Endothelial cell (in vitro differentiated cells): ENCODE results near the gene ESPNL. TPM values are rescaled to one million over a fixed set of nuclear protein-coding genes. Genes with fewer than 3 reads are reported as not detected.

ENCODE experiments used
- DNase-seq: peaks from one replicate; pipeline ENCODE4 v3.0.0; 2021; ENCODE audit warnings: low spot score
- H3K27ac Mint-ChIP-seq: one replicate; pipeline ENCODE4 v1.8.0; 2021; ENCODE audit warnings: mixed read lengths, inconsistent platforms; ENCODE audit not compliant: unreplicated experiment
- H3K27me3 Mint-ChIP-seq: one replicate; pipeline ENCODE4 v1.8.0; 2021; ENCODE audit warnings: mild to moderate bottlenecking, moderate library complexity, mixed read lengths, inconsistent platforms; ENCODE audit not compliant: unreplicated experiment
- H3K36me3 Mint-ChIP-seq: one replicate; pipeline ENCODE4 v1.8.0; 2021; ENCODE audit warnings: mild to moderate bottlenecking, low read depth, mixed read lengths, inconsistent platforms; ENCODE audit not compliant: unreplicated experiment
- H3K4me1 Mint-ChIP-seq: one replicate; pipeline ENCODE4 v1.8.0; 2021; ENCODE audit warnings: mild to moderate bottlenecking, mixed read lengths, inconsistent platforms; ENCODE audit not compliant: unreplicated experiment
- H3K4me3 Mint-ChIP-seq: one replicate; pipeline ENCODE4 v1.8.0; 2021; ENCODE audit warnings: mild to moderate bottlenecking, mixed read lengths, inconsistent platforms; ENCODE audit not compliant: unreplicated experiment
- H3K9me3 Mint-ChIP-seq: one replicate; pipeline ENCODE4 v1.8.0; 2021; ENCODE audit warnings: mixed read lengths, inconsistent platforms; ENCODE audit not compliant: unreplicated experiment
- total RNA-seq: library from RNA; stranded (reverse); fragmentation: NEBNext Ultra II Directional; extraction: Animal tissue kit (Norgen Biotek cat#: 25700); gene quantifications from one replicate; pipeline ENCODE4 v1.2.1, GENCODE V29; 2021; ENCODE audit not compliant: unreplicated experiment
- TF ChIP-seq, protein P1 (sequence below): fragments of 200-600 bp; sonication (generic); IDR thresholded peaks from one replicate; pipeline ENCODE4 v1.5.0; 2021; ENCODE audit warnings: antibody characterized with exemption; ENCODE audit not compliant: unreplicated experiment

ESPNL gene
- total RNA-seq, 1 donor from 2014 or later = 0.82 TPM

DNA sequence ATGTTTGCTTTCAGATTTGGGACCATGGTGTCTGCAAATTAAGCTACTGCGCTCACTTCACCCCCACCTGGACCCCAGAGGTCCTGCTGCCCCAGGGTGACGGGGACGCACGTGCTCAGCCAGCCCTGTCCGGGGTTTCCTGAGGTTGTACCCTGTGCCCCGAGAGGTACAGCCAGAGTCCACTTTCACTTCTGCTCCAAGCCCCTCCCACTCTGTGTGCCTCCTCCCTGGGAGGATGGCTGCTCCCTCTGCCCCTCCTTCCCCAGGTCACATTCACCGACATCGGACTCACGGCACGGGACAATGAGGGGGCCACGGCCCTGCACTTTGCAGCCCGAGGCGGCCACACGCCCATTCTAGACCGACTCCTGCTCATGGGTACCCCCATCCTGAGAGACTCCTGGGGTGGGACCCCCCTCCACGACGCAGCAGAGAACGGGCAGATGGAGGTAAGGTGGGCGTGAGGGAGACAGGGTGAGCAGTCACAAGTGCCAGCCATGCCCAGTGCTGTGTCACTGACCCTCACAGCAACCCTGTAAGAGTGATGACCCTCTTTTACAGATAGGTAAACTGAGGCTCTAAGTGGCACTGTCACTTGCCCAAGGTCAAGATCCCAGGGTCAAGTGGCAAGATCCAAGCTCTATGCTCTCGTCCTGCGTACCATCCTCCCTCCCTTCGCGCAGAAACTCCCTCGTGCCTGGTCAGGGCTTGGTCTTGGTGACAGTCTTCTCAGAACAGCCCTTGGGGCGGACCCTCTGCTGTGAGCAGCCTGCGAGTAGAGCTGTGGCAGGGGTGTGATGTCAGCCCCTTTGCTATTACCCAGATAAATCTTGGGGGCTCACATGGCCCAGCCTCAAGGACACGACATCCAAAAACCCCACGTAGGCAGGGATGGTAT is 7.6 kb downstream of the ESPNL start:
- no peak for DNase-seq
- Mint-ChIP-seq H3K27ac (no peak overlapping the region), H3K4me1 (no peaks in the 10 kb centered on the region), H3K9me3 (peaks cover 1% of the 10 kb centered on the region), H3K36me3 (no peaks in the 10 kb centered on the region), H3K4me3 (no peak overlapping the region), H3K27me3 (peaks cover 5% of the 10 kb centered on the region)
- TF ChIP-seq, protein P1, sequence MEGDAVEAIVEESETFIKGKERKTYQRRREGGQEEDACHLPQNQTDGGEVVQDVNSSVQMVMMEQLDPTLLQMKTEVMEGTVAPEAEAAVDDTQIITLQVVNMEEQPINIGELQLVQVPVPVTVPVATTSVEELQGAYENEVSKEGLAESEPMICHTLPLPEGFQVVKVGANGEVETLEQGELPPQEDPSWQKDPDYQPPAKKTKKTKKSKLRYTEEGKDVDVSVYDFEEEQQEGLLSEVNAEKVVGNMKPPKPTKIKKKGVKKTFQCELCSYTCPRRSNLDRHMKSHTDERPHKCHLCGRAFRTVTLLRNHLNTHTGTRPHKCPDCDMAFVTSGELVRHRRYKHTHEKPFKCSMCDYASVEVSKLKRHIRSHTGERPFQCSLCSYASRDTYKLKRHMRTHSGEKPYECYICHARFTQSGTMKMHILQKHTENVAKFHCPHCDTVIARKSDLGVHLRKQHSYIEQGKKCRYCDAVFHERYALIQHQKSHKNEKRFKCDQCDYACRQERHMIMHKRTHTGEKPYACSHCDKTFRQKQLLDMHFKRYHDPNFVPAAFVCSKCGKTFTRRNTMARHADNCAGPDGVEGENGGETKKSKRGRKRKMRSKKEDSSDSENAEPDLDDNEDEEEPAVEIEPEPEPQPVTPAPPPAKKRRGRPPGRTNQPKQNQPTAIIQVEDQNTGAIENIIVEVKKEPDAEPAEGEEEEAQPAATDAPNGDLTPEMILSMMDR = no peak

DNA sequence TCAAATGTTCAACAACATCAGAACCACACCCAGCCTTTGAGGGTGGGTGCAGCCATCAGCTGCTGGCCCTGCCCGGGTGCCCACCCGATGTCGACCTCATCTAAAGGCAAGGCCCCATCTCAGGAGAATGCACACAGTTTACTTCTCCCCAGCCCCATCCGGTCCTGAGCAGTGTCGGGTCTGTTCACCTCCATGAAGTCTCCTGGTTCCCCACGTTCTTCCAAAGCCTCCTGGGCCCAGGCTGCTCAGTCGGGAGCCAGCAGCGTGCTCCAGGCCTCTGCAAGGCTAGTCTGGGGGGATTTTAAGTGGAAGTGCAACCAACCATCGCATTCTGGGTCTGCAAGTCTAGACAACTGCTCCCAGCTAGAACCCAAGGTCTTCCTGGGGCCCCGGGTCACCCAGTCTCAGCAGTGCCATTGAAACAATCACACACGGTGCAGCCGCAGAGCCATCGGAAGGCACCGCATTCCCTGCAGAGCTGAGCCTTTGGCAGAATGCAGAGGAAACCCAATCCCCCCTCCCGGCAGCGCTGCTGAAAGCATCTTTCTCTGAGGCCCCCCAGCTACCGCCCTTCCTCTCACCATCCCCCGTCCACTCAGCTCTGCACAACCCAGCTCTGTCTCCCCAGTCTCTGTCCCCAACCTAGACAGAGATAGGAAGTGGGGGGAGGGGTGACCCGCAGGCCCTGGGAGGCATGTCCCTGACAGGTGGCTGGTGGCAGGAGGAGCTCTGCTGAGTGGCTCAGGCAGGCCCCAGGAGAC is 8.5 kb downstream of the ESPNL start:
- peaks cover 5% of the 10 kb centered on the region for H3K27me3 Mint-ChIP-seq
- no peaks in the 10 kb centered on the region for H3K36me3 Mint-ChIP-seq
- peaks cover 6% of the 10 kb centered on the region for H3K9me3 Mint-ChIP-seq
- H3K4me1 Mint-ChIP-seq = no peaks in the 10 kb centered on the region
- H3K27ac Mint-ChIP-seq = no peak overlapping the region
- no peak for DNase-seq
- H3K4me3 Mint-ChIP-seq = no peak overlapping the region
- TF ChIP-seq, protein P1 = no peak

DNA sequence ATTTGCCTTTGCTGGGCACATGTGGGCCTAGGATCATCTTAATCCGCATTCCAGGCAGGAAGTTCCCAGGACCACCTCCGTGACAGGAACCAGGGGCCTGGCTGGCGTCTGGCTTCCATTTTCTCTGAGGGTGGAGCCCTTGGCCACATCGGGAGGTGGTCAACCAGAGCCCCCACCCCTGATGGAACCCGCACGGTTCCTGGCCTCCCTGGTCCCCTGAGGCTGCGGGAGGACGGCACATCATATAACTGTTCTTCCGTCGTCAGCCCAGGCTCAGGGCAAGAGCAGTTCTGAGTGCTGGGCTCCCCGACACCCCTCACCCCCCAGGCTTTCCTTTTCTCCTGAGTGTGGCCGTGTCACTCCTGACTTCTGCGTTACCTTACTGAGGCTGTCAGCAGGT is 13.5 kb downstream of the ESPNL start:
- DNase-seq = no peak
- no peaks in the 10 kb centered on the region for H3K36me3 Mint-ChIP-seq
- TF ChIP-seq, protein P1 = no peak

DNA sequence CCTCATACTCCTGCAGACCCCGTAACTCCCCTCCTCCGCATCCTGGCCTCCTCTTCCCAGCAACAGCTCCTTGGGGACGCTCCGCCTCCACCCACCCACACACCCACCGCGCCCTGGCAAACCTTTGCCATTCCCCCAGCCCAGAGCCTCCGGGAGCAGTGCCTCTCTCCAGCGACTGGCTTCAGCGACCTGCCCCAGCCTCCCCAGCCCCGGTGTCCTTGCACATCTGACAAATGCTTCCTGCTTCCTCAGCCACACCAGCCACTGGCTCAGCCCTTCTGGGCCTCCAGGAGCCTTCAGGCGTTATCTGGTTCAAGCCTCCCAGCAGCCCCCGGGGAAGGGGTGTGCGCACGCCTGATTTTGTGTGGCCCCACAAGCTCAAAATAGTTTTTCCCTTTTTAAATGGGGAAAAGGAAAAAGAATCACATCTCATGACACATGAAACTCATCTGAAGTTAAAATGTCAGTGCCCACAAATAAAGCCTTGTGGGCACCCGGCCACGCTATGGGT is 14.2 kb downstream of the ESPNL start:
- no peak overlapping the region for H3K27ac Mint-ChIP-seq
- H3K9me3 Mint-ChIP-seq = peaks cover 6% of the 10 kb centered on the region
- TF ChIP-seq, protein P1 = no peak
- no peaks in the 10 kb centered on the region for H3K36me3 Mint-ChIP-seq
- H3K4me3 Mint-ChIP-seq = no peak overlapping the region
- DNase-seq = no peak
- no peaks in the 10 kb centered on the region for H3K4me1 Mint-ChIP-seq
- peaks cover 9% of the 10 kb centered on the region for H3K27me3 Mint-ChIP-seq

More for the DNA sequence above, 13.5 kb downstream of the ESPNL start:
- peaks cover 6% of the 10 kb centered on the region for H3K9me3 Mint-ChIP-seq
- no peak overlapping the region for H3K27ac Mint-ChIP-seq
- no peak overlapping the region for H3K4me3 Mint-ChIP-seq
- H3K27me3 Mint-ChIP-seq = peaks cover 9% of the 10 kb centered on the region
- no peaks in the 10 kb centered on the region for H3K4me1 Mint-ChIP-seq
